OCI-LY7 (cell line): Measurements from ENCODE around the gene SMNDC1. TPM values are rescaled to one million over a fixed set of nuclear protein-coding genes. Genes with fewer than 3 reads are reported as not detected.

ENCODE experiments used
- BruUV-seq: library from RNA; stranded (reverse); fragments of 400-500 nt; replicated peaks from 2 replicates; lab custom pipeline; 2021; lab: Mats Ljungman, UMichigan
- CTCF ChIA-PET: fragments of 300-600 bp; sonication (Branson Sonifier 250); formaldehyde crosslinking; loops from one replicate; lab custom pipeline; 2022; ENCODE audit warnings: antibody characterized with exemption; ENCODE audit not compliant: unreplicated experiment; lab: Charles Lee
- POLR2A ChIA-PET: fragments of 300-600 bp; sonication (Branson Sonifier 250); formaldehyde crosslinking; loops from one replicate; lab custom pipeline; 2022; ENCODE audit warnings: antibody characterized with exemption; lab: Charles Lee
- DNase-seq: peaks from one replicate; pipeline ENCODE4 v3.0.0-alpha.2; 2015; ENCODE audit warnings: low spot score
- H2AFZ ChIP-seq: fragments of 200-600 bp; sonication (generic), shearing (Covaris generic); 2 replicates; pipeline ENCODE4 v1.6.1; 2014; ENCODE audit warnings: mild to moderate bottlenecking, antibody characterized with exemption, low read length, moderate library complexity
- H3K27ac ChIP-seq: fragments of 200-600 bp; sonication (generic); 2 replicates; pipeline ENCODE4 v1.5.1; 2014; ENCODE audit warnings: mixed run types, low read depth, mild to moderate bottlenecking, moderate library complexity, low read length, inconsistent platforms; ENCODE audit not compliant: poor library complexity, severe bottlenecking
- H3K36me3 ChIP-seq: fragments of 200-600 bp; sonication (generic); 2 replicates; pipeline ENCODE4 v1.6.1; 2014; ENCODE audit warnings: mild to moderate bottlenecking, antibody characterized with exemption, low read length, moderate library complexity, mixed read lengths; ENCODE audit not compliant: insufficient read depth
- H3K4me1 ChIP-seq: fragments of 200-600 bp; sonication (generic); 2 replicates; pipeline ENCODE4 v1.5.1; 2014; ENCODE audit warnings: mild to moderate bottlenecking, low read length; ENCODE audit not compliant: insufficient read depth, poor library complexity, severe bottlenecking
- H3K4me2 ChIP-seq: fragments of 200-600 bp; sonication (generic); 2 replicates; pipeline ENCODE4 v1.6.1; 2014; ENCODE audit warnings: mild to moderate bottlenecking, low read length
- H3K4me3 ChIP-seq: fragments of 200-600 bp; sonication (generic); 2 replicates; pipeline ENCODE4 v1.5.1; 2014; ENCODE audit warnings: mild to moderate bottlenecking, low read depth, low read length; ENCODE audit not compliant: poor library complexity, severe bottlenecking
- H3K79me2 ChIP-seq: fragments of 200-600 bp; sonication (generic); 2 replicates; pipeline ENCODE4 v1.6.1; 2016; ENCODE audit warnings: low read depth, mild to moderate bottlenecking, low read length, moderate library complexity, mixed read lengths; ENCODE audit not compliant: insufficient read depth
- H3K9me2 ChIP-seq: fragments of 200-600 bp; sonication (generic); 2 replicates; pipeline ENCODE4 v1.6.1; 2016; ENCODE audit warnings: mild to moderate bottlenecking, low read length, mixed read lengths; ENCODE audit not compliant: insufficient read depth
- H3K9me3 ChIP-seq: fragments of 200-600 bp; sonication (generic); 2 replicates; pipeline ENCODE4 v1.6.1; 2014; ENCODE audit warnings: mild to moderate bottlenecking, mixed run types, low read length, mixed read lengths
- H4K20me1 ChIP-seq: fragments of 200-600 bp; sonication (generic); 2 replicates; pipeline ENCODE4 v1.6.1; 2014; ENCODE audit warnings: mild to moderate bottlenecking, antibody characterized with exemption, low read length, moderate library complexity, mixed read lengths; ENCODE audit not compliant: insufficient read depth
- EZH2phosphoT487 ChIP-seq: fragments of 200-600 bp; sonication (generic); IDR thresholded peaks from 2 replicates; pipeline ENCODE4 v1.6.1; 2018; ENCODE audit warnings: low read depth, borderline replicate concordance, mild to moderate bottlenecking, mixed run types, antibody characterized with exemption, low read length, moderate library complexity, mixed read lengths
- intact Hi-C: fragments of 100-400 bp; cut with micrococcal nuclease; formaldehyde crosslinking; loops from one replicate; pipeline ENCODE4 v1.10.0; 2022; ENCODE audit not compliant: unreplicated experiment
- total RNA-seq, 2 experiments: library from RNA; depleted of rRNA in 1 of 2; stranded (reverse); fragments of >200 nt in 1 of 2; shearing (Covaris generic) in 1 of 2; gene quantifications; 2 replicates each; pipeline ENCODE4 v1.2.3, GENCODE V29; 2014 to 2022
- TF ChIP-seq, protein P1 (sequence below): fragments of 200-600 bp; sonication (generic); conservative IDR thresholded peaks from 2 replicates; pipeline ENCODE4 v1.5.1; 2014; ENCODE audit warnings: mild to moderate bottlenecking, antibody characterized with exemption, low read length, moderate library complexity, mixed read lengths

Gene SMNDC1
- total RNA-seq, 2 experiments from 2014 or later: 10.0 to 52.4 TPM

DNA sequence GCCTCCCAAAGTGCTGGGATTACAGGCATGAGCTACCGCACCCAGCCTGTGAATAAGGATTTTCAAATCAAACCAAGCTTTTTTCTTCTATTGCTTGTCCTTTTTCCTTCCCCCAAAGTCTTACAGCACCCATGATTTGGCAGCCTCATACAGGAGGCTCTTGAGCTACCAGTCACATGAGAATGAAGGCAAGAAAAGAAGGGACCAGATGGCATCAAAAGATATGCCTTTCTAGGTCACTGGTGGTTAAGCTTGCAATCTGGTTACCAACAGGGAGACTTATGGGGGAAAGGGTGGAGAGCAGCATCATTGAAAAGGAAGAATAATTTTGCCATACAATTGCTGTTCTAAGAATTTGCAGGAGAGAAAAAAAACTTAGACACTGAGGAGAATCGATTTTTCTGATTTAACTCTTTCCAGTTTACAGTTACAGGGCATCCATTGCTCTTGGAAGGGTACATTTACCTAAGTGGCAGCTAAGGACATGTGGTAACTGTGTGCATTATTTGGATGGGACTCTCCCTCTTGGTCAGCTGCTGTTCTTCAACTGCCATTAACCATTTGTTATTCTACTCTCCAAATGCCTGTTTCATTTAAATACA lies 29.5 kb downstream of the SMNDC1 start:
- TF ChIP-seq EZH2phosphoT487: no peak
- TF ChIP-seq, protein P1, sequence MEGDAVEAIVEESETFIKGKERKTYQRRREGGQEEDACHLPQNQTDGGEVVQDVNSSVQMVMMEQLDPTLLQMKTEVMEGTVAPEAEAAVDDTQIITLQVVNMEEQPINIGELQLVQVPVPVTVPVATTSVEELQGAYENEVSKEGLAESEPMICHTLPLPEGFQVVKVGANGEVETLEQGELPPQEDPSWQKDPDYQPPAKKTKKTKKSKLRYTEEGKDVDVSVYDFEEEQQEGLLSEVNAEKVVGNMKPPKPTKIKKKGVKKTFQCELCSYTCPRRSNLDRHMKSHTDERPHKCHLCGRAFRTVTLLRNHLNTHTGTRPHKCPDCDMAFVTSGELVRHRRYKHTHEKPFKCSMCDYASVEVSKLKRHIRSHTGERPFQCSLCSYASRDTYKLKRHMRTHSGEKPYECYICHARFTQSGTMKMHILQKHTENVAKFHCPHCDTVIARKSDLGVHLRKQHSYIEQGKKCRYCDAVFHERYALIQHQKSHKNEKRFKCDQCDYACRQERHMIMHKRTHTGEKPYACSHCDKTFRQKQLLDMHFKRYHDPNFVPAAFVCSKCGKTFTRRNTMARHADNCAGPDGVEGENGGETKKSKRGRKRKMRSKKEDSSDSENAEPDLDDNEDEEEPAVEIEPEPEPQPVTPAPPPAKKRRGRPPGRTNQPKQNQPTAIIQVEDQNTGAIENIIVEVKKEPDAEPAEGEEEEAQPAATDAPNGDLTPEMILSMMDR: no peak
- CTCF ChIA-PET: no interaction called here
- no peaks in the 10 kb centered on the region for H3K79me2 ChIP-seq
- peaks cover 25% of the 10 kb centered on the region for H3K4me1 ChIP-seq
- no peaks in the 10 kb centered on the region for H3K9me3 ChIP-seq
- intact Hi-C loops: no loop called here
- H4K20me1 ChIP-seq: no peaks in the 10 kb centered on the region
- BruUV-seq: no TSS peak
- H3K9me2 ChIP-seq: no peaks in the 10 kb centered on the region
- H3K36me3 ChIP-seq: no peaks in the 10 kb centered on the region
- H3K4me2 ChIP-seq: no peak overlapping the region
- DNase-seq: no peak
- no peak overlapping the region for H3K27ac ChIP-seq
- no peak overlapping the region for H3K4me3 ChIP-seq
- POLR2A ChIA-PET: interaction anchor here (0.5 to 2.5 kb wide), 11 partner anchors 10 to 286 kb away, joined by 3 to 9 read pairs (median 4); partner anchors contain the start of gene SMNDC1
- no peak overlapping the region for H2AFZ ChIP-seq

DNA sequence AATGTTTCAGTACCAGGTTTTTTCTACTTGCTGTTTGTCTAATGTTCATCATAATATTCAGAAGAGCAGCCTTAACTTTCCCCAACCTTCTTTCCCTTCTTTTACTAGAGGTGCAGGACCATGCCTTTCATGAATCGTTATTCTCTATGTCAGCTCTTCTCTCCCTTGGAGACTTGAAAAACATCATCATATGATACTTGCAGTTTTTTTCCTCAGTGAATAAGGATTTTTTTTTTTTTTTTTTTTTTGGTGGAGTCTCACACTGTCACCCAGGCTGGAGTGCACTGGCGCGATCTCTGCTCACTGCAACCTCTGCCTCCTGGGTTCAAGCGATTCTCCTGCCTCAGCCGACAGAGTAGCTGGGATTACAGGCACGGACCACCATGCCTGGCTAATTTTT lies 30.1 kb downstream of the SMNDC1 start:
- Histone ChIP-seq H3K36me3 (no peaks in the 10 kb centered on the region), H2AFZ (no peak overlapping the region), H3K4me1 (peaks cover 27% of the 10 kb centered on the region), H3K4me2 (no peak overlapping the region), H3K27ac (no peak overlapping the region), H3K9me2 (no peaks in the 10 kb centered on the region), H3K4me3 (no peak overlapping the region), H4K20me1 (no peaks in the 10 kb centered on the region), H3K9me3 (no peaks in the 10 kb centered on the region), H3K79me2 (no peaks in the 10 kb centered on the region)
- ChIA-PET POLR2A (interaction anchor here (0.7 to 2.5 kb wide), 12 partner anchors 10 to 136 kb away, joined by 3 to 9 read pairs (median 5); partner anchors contain the start of gene SMNDC1), CTCF (no interaction called here)
- TF ChIP-seq, protein P1: no peak
- TF ChIP-seq EZH2phosphoT487: no peak
- intact Hi-C loops: no loop called here
- DNase-seq: no peak
- BruUV-seq: no TSS peak

GRCh38 chr10:110274072-110274627 lies 30.6 kb downstream of the SMNDC1 start:
- no peaks in the 10 kb centered on the region for H3K79me2 ChIP-seq
- no peaks in the 10 kb centered on the region for H4K20me1 ChIP-seq
- ChIA-PET POLR2A (interaction anchor here (0.7 to 2.5 kb wide), 6 partner anchors 10 to 74 kb away, joined by 3 to 6 read pairs (median 5); no protein-coding TSS in a partner anchor), CTCF (no interaction called here)
- H3K36me3 ChIP-seq: no peaks in the 10 kb centered on the region
- intact Hi-C loops: no loop called here
- no peak overlapping the region for H3K27ac ChIP-seq
- H3K9me2 ChIP-seq: no peaks in the 10 kb centered on the region
- H3K4me3 ChIP-seq: no peak overlapping the region
- no peak overlapping the region for H3K4me2 ChIP-seq
- no peaks in the 10 kb centered on the region for H3K9me3 ChIP-seq
- no peak overlapping the region for H2AFZ ChIP-seq
- TF ChIP-seq EZH2phosphoT487: no peak
- no peak for DNase-seq
- peaks cover 27% of the 10 kb centered on the region for H3K4me1 ChIP-seq
- no TSS peak for BruUV-seq
